G401 (cell line): Measurements from ENCODE around the gene VSTM1. TPM values are rescaled to one million over a fixed set of nuclear protein-coding genes. Genes with fewer than 3 reads are reported as not detected.
"Not testable (repeated sequence)": the region's sequence is repeated elsewhere in the genome, so short reads cannot be mapped to it uniquely, and the experiment has no call there.

Experiments
- DNase-seq: peaks from one replicate; pipeline ENCODE4 v3.0.0-alpha.2; 2015; ENCODE audit warnings: low spot score
- in situ Hi-C: cut with HindIII; loops from 2 replicates; pipeline ENCODE4 v1.10.0; 2016; ENCODE audit warnings: low sequenced_read_pairs, mixed read lengths
- total RNA-seq: library from RNA; depleted of rRNA; stranded (reverse); fragments of >200 nt; shearing (Covaris generic); gene quantifications from 2 replicates; pipeline ENCODE4 v1.2.3, GENCODE V29; 2014; rRNA removed

The VSTM1 gene, protein sequence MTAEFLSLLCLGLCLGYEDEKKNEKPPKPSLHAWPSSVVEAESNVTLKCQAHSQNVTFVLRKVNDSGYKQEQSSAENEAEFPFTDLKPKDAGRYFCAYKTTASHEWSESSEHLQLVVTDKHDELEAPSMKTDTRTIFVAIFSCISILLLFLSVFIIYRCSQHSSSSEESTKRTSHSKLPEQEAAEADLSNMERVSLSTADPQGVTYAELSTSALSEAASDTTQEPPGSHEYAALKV
- 0.71 TPM in 1 of 2 replicates, not detected in the other for total RNA-seq

DNA sequence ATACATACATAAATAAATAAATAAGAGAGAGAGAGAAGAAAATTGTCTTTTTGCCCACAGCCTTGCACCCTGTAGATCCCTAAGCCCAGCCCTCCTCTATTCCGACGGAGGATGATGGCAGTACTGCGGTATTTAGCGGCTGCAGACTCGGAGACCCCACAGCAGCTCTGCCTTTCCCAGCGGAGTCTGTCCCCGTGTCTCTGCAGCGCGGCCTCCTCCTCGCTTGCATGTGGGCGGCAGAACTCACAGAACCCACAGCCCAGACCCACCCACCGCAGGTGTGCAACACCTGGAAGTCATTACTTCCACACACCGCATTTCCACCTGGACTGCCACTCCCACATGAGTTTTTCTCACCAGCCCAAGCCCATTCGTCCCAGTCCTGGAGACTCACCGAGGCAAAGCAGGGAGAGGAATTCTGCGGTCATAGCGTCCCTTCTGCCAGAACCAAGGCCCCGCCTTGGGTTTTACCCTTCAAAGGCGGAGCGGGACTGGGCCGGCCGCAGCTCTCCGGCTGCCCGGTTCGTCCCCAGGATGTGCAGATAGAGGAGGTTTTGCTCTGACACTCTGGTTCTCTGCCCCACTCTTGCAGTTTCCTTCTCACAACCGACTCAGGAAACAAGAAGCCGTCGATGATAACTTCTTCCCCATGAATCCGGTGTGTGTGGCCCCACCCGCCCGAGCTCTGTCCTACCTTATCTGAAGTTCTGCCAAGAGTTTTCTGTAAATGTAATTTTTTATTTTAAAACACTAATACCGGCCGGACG, at the start of gene VSTM1:
Gene VSTM1, minus strand, starts transcription at position 548 of the 767 bp plus-strand sequence. Its CDS starts 120 bp downstream, at position 428.
- in situ Hi-C loops = no loop called here
- no peak for DNase-seq

DNA sequence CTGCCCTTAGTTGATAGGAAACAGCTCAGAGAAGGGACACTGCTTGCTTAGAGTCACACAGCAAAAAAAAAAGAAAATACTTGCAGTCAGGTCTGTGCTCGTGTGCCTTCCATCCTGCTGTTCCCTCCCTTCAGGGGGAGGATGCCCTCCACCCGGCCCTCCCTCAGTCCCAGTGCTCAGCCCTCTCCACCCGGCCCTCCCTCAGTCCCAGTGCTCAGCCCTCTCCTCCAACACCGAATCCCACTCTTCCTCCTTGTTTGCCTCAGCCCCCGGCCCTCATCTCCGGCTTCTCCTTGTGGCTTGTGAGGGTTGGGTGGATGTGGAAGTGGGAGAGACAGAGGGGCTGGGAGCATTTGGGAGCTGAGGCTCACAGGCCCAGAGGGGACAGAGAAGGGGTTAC, 46.0 kb upstream of the VSTM1 start:
- no peak for DNase-seq
- in situ Hi-C loops = no loop called here

DNA sequence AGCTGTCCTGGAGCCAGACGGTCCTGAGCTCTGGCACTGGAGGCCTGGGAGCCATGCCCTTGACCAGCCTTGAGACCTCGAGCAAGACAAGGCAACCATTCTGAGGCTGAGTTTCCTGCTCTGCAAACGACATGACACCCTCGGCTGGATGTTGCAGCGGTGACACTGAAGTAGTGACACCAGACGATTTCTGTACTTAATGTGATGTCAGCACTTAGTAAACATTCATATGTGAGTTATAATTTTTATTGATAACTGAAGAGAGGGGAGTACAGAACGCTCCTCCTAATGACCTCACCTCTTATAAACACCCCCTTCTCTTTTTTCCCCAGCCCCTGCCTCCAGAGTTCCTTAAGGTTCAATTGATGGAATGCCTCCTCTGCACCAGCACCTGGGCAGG, 44.8 kb upstream of the VSTM1 start:
- in situ Hi-C loops = no loop called here
- DNase-seq = no peak

DNA sequence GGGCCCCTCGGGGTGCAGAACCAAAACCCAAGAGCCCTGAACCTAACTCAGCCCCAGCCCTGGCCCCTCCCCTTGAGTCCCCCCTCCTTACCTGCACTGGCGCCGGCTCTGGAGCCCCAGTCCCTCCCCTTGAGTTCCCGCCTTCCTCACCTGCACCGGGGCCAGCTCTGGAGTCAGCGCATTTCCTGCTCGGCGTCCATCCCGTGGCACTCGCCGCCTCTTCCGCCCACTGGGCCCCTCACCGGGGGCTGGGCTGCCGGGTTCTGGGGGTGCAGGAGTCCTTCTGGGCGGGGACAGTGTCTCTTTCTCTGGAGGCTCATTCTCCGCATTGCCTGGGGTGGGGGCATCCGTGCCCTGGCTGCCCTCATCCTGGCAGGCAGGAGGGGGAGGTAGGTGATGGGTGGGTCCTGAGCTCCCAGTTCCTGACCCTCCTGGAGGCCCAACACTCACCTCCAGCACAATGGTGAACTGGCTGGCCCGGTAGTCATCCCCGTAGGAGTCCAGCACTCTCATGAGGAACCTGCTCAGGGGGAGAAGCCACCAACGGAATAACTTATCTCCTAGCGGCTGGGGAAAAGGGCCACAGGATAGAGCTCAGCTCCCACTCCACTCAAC, 44.3 kb upstream of the VSTM1 start:
- no peak for DNase-seq
- in situ Hi-C loops = no loop called here

DNA sequence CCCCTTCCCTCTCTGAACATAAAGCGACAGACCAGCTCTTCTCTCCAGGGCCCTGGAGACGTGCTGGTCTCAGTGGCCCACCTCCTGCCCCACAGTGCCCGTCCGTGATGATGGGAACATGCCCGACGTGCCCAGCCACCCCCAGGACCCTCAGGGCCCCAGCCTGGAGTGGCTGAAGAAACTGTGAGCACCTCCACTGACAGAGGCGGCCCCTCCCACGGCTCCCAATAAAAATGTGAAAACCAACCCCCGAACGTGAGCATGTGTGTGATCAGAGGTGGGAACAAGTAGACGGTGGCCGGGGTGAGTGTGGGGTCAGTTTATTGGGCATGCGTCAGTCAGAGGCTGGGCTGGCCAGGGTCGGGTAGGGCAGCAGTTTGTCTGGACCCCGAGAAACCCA, 43.0 kb upstream of the VSTM1 start:
- DNase-seq = no peak
- in situ Hi-C loops = no loop called here

DNA sequence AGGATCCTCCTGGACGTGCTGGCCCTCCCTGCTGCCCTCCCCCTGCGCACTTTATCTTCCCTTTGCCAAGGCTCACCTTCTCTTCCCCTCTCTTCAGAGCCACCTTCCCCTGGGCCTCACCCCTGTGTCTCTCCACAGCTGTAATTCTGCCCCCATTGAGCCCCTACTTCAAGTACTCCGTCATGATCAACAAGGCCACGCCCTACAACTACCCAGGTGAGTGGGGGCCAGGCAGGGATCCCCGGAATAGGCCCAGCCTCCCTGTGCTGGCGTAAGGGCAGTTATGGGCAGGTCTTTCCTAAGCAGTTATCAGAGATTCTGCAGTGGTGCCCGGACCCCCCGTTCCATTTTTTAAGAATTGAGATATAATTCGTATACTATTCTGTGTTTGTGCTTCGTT, 42.1 kb upstream of the VSTM1 start:
- in situ Hi-C loops = no loop called here
- DNase-seq = no peak

DNA sequence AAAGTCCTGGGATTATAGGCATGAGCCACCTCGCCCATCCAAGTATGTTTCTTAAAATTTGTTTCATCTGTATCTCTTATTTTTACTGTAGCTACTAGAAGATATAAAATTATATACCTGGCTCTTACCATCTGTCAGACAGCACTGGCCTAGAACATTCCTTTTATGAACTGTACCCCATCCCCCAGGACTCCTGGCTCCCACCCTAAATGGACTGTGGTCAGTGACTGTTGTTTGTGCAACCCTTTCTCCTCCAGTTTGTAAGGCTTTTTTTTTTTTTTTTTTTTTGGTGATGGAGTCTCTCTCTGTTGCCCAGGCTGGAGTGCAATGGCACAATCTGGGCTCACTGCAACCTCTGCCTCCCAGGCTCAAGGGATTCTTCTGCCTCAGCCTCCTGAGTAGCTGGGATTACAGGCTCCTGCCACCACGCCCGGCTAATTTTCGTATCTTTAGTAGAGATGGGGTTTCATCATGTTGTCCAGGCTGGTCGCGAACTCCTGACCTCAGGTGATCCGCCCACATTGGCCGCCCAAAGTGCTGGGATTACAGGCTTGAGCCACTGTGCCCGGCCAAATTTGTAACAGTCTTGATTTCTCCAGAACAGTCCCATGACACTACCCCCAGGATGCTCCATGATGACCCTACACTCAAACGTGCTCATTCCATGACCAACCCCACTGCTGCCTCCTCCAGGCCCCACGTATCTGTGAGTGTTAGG, 41.5 kb upstream of the VSTM1 start:
- DNase-seq = no peak
- in situ Hi-C loops = no loop called here

DNA sequence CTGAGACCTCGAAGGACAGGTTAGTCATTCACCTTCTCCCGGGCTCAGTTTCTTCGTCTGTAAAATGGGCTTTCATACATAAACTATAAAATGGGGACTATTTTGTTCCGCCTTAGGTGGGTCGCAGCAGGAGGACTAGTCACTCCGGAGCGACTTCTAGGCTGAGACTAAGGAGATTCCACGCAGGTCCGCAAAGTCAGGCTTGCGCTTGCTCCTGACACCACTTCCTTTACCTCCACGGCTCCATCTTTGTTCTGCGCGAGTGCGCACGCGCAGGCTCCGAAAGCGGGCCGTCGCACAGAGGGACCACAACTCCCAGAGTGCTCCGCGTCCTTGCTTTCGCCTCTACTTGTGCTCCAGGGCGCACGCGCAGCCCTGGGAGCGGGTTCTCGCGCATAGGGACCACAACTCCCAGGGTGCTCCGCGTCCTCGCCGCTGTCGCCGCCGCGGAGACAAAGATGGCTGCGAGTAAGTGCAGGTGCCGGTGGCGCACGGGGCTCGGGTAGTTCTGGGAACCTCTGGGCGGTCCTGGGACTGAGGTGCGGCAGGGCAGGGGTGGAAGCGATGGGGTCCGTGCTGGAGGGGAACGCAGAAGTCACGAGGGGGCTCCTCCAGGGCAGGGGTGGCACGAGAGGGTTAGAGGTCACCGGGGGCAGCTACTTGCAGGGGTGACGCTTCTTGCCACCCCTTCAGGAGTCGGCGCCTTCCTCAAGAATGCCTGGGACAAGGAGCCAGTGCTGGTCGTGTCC, 38.9 kb upstream of the VSTM1 start, which contains the start of gene NDUFA3:
Gene NDUFA3, plus strand, starts transcription at position 435 of the 749 bp plus-strand sequence. Its CDS starts 24 bp downstream, at position 459.
- DNase-seq = peak; percentile 97
- in situ Hi-C loops = no loop called here

DNA sequence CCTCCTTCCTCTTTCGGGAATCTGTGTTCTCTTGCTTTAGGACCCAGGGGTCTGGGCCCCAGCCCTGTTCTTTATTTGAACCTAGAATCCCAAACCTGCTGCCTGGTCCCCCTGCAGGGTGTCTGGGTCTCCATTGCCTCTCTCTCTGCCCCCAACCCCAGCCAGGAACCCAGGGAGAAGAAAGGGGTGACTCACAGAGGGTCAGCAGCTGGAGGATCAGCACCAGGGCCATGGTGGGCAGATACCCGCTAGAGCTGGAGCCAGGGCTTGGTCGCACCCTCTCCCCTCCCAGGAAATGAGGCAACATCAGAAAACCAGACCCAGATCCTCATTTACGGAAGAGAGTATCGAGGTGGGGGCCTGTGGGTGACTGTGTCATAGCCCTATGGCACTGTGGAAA, 36.9 kb upstream of the VSTM1 start, which contains the start of gene OSCAR:
Gene OSCAR, minus strand, starts transcription at position 243 of the 400 bp plus-strand sequence. Its CDS starts 11 bp downstream, at position 232.
- no peak for DNase-seq
- in situ Hi-C loops = no loop called here

DNA sequence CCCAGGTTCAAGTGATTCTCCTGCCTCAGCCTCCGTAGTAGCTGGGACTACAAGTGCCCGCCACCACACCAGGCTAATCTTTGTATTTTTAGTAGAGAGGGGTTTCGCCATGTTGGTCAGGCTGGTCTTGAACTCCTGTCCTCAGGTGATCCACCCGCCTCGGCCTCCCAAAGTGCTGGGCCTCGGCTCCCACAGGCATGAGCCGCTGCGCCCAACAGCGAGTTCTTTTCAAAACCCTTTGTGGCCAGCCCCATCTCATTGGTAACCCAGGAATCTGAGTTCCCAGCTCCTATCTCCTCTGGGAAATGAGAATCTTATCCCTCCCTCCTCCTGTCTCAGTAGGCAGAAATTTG, 36.2 kb upstream of the VSTM1 start:
- DNase-seq, in situ Hi-C loops: not testable (repeated sequence)

DNA sequence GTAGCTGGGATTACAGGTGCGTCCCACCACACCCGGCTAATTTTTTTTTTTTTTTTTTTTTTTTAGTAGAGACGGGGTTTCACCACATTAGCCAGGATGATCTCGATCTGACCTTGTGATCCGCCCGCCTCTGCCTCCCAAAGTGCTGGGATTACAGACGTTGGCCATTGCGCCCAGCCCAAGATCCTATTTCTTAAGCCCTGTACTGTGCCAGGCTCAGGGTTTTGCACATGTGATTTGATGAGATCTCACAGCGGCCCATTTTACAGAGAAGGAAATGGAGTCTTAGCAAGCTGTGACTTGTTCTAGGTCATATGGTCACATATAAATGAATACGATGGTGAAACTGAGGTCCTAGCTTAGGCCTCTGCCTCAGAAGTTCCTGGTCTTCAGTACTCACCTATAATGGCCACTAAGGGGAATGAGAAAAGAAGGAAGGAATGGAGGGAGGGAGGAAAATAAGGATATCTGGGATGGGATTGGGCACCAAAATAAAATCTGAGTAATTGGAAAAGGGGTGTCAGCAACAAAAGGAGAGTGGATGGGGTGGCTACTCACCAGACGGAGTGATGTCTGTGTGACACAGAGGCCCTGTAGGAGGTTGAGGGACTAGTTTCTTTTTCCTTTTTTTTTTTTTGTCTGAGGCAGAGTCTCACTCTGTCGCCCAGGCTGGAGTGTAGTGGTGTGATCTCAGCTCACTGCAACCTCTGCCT, 35.6 kb upstream of the VSTM1 start:
- DNase-seq = no peak
- in situ Hi-C loops = no loop called here

DNA sequence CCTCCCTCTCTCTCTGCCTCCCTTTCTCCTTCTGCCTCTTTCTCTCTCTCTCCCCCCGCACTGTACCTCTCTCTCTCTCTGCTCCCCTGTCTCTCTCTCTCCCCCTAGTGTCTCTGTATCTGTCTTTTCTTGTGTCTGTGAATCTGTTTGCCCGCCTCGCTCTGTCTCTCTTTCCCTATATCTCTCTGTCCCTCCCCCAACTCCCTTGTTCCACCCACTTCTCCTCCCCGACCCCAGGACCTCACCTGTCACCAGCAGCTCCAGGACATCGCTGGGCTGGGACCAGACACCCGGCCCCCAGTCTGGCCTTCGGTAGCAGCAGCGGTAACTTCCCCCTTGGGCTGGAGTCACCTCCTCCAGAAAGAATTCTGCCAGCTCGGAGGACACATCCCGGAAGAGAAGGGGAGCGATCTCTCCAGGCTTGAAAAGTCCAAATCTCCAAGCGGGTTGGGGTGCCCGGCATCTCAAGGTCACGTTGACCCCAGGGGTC, 33.0 kb upstream of the VSTM1 start:
- in situ Hi-C loops = no loop called here

DNA sequence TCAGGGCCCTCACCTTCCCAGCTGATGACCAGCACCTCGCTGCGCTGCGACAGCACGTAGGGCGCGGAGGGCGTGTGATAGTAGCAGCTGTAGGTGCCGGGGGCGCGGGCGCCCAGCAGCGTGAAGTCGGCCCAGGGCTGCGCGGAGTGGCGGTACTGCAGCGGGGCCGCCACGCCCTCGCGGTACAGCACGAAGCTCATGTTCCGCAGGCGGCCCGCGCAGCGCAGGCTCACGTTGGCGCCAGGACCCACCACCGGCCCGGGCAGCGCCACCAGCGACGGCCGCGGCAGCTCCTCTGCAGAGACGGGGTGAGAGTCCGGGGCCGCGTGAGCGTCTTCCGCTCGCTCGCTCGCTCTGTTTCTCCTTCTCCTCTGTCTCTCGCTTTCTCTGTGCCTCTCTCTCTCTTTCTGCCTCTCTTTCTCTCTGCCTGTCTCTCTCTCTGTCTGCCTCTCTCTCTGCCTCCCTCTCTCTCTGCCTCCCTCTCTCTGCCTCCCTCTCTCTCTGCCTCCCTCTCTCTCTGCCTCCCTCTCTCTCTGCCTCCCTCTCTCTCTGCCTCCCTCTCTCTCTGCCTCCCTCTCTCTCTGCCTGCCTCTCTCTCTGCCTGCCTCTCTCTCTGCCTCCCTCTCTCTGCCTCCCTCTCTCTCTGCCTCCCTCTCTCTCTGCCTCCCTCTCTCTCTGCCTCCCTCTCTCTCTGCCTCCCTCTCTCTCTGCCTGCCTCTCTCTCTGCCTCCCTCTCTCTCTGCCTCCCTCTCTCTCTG, 32.3 kb upstream of the VSTM1 start:
- DNase-seq, in situ Hi-C loops: not testable (repeated sequence)

More for the DNA sequence above, 33.0 kb upstream of the VSTM1 start:
- no peak for DNase-seq

DNA sequence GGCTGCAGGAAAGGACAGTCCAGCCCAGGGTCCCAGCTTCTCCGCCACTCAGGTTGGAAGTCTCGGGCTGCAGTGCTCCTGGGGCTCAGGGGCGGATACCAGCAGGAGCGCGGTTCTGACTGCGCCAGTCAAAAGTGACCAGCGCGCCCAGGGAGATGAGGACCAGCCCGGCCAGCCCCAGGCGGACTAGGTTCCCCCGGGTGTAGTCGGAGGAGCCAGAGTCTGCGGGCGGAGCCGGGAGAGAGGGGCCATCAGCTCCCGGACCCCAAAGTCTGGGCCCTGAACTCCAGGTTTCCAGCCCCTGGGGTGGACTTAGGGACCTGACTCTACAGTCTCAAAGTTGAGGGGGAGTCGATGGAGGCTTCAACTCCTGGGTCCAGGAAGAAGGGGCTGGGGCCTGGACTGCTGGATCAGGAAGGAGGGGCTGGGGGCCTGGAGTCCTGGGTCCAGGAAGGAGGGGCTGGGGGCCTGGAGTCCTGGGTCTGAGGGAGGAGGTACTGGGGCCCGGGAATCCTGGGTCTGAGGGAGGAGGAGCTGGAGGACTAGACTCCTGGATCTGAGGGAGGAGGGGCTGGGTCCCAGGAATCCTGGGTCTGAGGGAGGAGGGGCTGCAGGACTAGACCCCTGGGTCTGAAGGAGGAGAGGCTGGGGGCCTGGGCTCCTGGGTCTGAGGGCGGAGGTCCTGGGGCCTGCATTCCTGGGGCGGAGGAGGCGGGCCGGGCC, 31.6 kb upstream of the VSTM1 start:
- in situ Hi-C loops = no loop called here
- DNase-seq = no peak

DNA sequence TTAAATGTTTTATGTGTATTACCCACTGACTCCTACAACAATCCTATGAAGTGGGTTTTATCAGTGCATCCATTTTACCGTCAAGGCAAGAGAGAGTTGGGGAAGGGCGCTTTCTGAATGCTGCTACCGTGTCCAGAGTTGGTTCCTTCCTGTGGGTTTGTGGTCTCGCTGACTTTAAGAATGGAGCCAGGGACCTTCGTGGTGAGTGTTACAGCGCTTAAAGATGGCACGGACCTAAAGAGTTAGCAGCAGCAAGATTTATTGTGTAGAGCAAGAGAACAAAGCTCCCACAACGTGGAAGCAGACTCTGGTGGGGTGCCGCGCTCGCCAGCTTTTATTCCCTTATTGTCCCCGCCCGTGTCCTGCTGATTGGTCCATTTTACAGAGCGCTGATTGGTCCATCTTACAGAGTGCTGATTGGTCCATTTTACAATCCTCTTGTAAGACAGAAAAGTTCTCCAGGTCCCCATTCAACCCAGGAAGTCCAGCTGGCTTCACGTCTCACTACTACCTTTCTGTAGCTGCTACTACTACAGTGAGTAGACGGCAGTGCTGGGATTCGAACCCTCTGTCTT, 30.8 kb upstream of the VSTM1 start:
- in situ Hi-C loops = no loop called here

DNA sequence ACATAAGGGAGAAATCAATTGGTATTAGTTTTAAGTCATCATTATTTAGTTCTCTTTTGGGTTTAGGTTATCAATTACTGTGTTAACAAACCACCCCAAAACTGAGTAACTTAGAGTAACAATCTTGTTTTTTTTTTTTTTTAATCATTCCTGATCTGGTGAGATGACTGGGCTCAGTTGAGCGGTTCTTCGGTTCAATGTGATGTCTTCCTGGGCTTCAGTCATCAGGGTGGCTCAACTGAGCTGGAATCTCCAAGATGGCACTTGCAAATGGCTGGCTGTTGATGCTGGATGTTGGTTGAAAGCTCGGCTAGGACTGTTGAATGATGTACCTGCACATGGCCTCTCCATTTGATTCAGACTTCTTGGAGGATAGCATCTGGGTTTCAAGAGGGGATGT, 20.7 kb upstream of the VSTM1 start:
- in situ Hi-C loops = no loop called here
- no peak for DNase-seq

More for the DNA sequence above, 30.8 kb upstream of the VSTM1 start:
- no peak for DNase-seq
